Measurements from ENCODE around the gene PTPRN2. TPM values are rescaled to one million over a fixed set of nuclear protein-coding genes. Genes with fewer than 3 reads are reported as not detected.

PTPRN2 gene
- total RNA-seq, 1 donor = 0.09 TPM

DNA sequence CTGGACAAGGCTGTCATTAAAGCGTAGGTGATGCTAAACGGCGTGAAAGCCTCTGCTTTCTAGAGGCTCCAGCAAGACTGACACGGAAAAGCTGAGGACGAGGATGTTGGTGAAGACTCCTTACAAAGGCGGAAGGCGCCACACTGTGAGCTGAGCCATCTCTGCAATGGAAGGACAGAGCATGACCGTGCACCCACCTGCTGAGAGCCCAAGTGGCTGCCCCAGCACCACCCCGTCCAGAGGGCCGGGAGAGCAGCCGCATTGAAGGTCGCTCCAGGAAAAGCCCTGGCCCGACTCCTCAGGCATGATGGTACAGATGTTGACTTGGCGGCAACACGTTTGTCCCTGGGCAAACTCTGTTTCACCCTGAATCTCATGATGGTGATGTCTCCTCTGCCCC, 758.1 kb downstream of the PTPRN2 start:
- no peak overlapping the region for H3K4me3 ChIP-seq (ENCODE audit: low read depth, low read length)
- no peak for DNase-seq (ENCODE audit: low read depth)
- TF ChIP-seq, protein P1, sequence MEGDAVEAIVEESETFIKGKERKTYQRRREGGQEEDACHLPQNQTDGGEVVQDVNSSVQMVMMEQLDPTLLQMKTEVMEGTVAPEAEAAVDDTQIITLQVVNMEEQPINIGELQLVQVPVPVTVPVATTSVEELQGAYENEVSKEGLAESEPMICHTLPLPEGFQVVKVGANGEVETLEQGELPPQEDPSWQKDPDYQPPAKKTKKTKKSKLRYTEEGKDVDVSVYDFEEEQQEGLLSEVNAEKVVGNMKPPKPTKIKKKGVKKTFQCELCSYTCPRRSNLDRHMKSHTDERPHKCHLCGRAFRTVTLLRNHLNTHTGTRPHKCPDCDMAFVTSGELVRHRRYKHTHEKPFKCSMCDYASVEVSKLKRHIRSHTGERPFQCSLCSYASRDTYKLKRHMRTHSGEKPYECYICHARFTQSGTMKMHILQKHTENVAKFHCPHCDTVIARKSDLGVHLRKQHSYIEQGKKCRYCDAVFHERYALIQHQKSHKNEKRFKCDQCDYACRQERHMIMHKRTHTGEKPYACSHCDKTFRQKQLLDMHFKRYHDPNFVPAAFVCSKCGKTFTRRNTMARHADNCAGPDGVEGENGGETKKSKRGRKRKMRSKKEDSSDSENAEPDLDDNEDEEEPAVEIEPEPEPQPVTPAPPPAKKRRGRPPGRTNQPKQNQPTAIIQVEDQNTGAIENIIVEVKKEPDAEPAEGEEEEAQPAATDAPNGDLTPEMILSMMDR (IDR thresholded peaks at IDR 0.05; ENCODE audit: insufficient read depth, low read length) = no peak

DNA sequence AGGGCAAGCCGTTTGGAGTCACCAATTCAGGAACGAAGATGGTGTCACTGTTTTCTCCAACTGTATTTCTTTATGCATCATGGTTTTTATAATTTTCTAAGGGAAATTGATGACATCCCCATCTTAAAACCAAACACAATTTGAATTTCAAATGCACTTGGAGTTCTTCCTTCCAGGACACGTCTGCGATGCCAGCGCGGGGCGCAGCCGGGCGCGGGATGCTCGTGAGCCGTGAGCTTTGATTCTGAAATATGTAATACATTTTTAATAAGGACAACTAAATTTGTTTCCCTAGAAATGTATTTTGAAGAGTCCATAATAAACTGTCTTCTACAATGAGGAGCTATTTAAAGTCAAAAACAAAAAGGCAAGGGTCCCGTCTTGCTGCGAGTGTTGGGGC, 758.7 kb downstream of the PTPRN2 start:
- DNase-seq (ENCODE audit: low read depth) = no peak
- TF ChIP-seq, protein P1 (IDR thresholded peaks at IDR 0.05; ENCODE audit: insufficient read depth, low read length) = no peak
- H3K4me3 ChIP-seq (ENCODE audit: low read depth, low read length) = no peak overlapping the region

DNA sequence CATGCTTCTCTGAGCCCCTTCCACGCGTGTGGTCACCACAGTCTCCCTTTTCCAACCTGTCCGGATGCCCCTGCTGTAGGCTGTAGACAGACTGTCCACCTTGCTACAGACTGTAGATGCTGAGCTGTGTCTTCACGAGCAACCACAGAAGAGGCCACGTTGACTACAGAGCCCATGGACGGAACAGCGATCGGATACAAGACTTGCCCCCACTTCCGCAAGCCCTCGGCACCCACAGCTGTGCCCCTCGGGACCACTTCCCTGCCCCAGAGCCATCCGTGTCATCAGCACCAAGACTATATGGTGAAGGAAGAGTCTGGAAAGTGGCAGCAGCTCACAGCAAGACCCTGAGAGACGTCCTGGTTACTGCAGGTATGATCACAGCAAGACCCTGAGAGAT, 759.4 kb downstream of the PTPRN2 start:
- no peak for DNase-seq (ENCODE audit: low read depth)
- no peak overlapping the region for H3K4me3 ChIP-seq (ENCODE audit: low read depth, low read length)
- TF ChIP-seq, protein P1 (IDR thresholded peaks at IDR 0.05; ENCODE audit: insufficient read depth, low read length) = no peak

DNA sequence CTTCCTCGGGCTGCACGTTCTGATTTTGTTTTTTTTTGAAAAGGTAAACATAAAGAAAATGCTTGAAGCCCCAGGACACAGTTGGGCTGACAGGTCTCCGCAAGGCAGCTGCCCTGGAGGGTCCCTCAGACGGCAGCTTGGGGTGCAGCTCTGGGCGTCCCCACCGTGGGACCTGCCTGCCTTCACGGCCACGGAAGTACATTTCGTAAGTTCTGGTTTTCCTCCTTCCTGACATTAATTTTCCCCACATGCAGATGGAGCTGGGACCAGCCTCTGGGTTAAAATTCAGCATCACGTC, 759.8 kb downstream of the PTPRN2 start:
- H3K4me3 ChIP-seq (ENCODE audit: low read depth, low read length) = no peak overlapping the region
- TF ChIP-seq, protein P1 (IDR thresholded peaks at IDR 0.05; ENCODE audit: insufficient read depth, low read length) = no peak
- no peak for DNase-seq (ENCODE audit: low read depth)

DNA sequence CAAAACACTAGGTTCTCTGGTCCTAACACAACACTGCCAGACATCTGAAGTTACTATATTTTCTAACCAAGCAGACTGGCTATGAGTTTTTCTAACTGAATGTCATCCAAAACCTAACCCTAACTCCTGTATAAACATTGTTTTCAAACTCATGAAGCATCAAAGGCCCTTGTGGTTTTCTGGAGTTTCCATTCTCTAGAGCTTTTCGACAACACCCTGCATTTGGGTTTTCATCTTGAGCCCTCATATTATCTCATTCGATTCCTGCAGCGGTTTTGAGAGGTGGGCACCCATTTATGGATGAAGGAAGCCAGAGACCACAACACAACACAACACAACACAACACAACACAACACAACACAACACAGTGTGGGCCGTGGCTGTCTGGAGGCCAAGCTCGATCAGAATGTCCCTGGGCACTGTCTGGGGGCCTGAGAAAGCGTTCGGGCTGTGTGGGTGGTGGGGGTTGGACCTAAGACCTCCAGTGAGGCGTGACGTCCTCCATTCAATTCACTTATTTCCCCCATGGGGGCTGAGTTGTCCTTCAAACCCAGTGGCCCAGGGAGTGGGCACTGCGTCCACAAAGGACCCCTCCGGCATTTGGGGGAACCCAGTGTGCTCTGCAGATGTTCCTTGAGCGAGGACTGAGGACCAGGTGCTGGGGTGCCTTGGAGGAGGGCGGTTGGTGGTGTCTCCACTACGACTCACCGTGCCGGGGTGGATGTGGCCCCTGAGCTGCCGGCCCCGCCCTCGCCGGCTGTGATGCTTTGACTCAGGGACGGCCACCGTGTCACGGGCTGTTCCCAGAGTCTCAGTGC, 760.4 kb downstream of the PTPRN2 start:
- no peak overlapping the region for H3K4me3 ChIP-seq (ENCODE audit: low read depth, low read length)
- DNase-seq (ENCODE audit: low read depth) = no peak
- TF ChIP-seq, protein P1 (IDR thresholded peaks at IDR 0.05; ENCODE audit: insufficient read depth, low read length) = no peak

DNA sequence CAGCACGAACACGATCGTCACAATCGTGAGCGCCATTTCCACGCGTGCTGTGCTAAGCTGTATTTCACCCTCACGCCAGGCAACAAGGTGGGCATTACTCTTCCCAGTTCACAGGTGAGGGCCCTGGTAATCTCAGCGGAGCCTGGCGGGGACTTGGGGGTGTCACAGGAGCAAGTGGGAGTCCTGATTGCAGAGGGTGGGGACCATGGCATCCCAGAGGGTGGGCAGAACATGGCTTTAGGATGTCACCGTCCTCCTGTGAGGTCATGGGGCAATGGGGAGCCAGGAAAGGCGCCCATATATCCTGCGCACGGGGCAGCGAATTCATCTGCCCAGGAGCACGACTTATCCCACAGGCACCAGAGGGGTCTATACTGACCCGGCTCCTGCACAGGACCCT, 761.1 kb downstream of the PTPRN2 start:
- TF ChIP-seq, protein P1 (IDR thresholded peaks at IDR 0.05; ENCODE audit: insufficient read depth, low read length) = no peak
- DNase-seq (ENCODE audit: low read depth) = no peak
- H3K4me3 ChIP-seq (ENCODE audit: low read depth, low read length) = no peak overlapping the region

DNA sequence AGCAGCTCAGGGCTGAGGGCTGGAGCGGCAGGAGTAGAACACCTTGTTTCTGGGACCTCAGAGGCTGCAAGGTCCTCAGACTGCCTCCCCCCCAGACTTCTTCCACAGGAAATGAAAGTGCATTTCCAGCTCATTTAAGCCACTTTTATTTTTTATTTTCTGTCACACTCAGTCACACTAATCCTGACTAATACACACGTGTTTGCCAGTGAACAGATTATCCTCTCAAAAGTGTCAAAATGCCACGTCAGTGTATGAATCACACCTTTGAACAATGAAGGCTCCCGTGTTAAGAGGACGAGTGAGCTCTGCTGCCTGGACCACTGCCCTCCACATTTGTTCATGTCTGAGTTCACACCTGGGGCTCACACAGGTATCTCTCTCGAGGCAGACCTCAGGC, 762.3 kb downstream of the PTPRN2 start:
- no peak overlapping the region for H3K4me3 ChIP-seq (ENCODE audit: low read depth, low read length)
- DNase-seq (ENCODE audit: low read depth) = no peak
- TF ChIP-seq, protein P1 (IDR thresholded peaks at IDR 0.05; ENCODE audit: insufficient read depth, low read length) = no peak

All from fibroblast of the aortic adventitia (primary cell).